GM23338 (cell line): ENCODE data around the gene RLF. TPM values are rescaled to one million over a fixed set of nuclear protein-coding genes. Genes with fewer than 3 reads are reported as not detected.

Experiments
- ATAC-seq: fragments of 200-7000 bp; cut with Tn5 transposase; 3 replicates; pipeline ENCODE4 v1.9.1; 2020
- DNase-seq: peaks from one replicate; pipeline ENCODE4 v3.0.0-alpha.2; 2015; ENCODE audit warnings: low spot score
- H2AFZ ChIP-seq: fragments of 200-600 bp; sonication (generic); 2 replicates; pipeline ENCODE4 v1.8.0; 2016; ENCODE audit warnings: antibody characterized with exemption, mild to moderate bottlenecking, moderate library complexity
- H3F3A ChIP-seq: fragments of 200-600 bp; sonication (generic); replicated peaks from 2 replicates; pipeline ENCODE4 v1.8.0; 2017; ENCODE audit warnings: antibody characterized with exemption, mixed run types, low read depth
- H3K27ac ChIP-seq: fragments of 200-600 bp; sonication (generic); 2 replicates; pipeline ENCODE4 v1.6.1; 2016; ENCODE audit warnings: low read depth
- H3K27me3 ChIP-seq: fragments of 200-600 bp; sonication (generic); 2 replicates; pipeline ENCODE4 v1.8.0; 2016; ENCODE audit warnings: mild to moderate bottlenecking, mixed run types, moderate library complexity; ENCODE audit not compliant: insufficient read depth
- H3K36me3 ChIP-seq: fragments of 200-600 bp; sonication (generic); 2 replicates; pipeline ENCODE4 v1.8.0; 2016; ENCODE audit warnings: mild to moderate bottlenecking; ENCODE audit not compliant: insufficient read depth
- H3K4me1 ChIP-seq: fragments of 200-600 bp; sonication (generic); 2 replicates; pipeline ENCODE4 v1.8.0; 2016; ENCODE audit warnings: mild to moderate bottlenecking, moderate library complexity; ENCODE audit not compliant: insufficient read depth
- H3K4me2 ChIP-seq: fragments of 200-600 bp; sonication (generic); 2 replicates; pipeline ENCODE4 v1.7.1; 2017; ENCODE audit warnings: mixed run types
- H3K4me3 ChIP-seq: fragments of 200-600 bp; sonication (generic); 2 replicates; pipeline ENCODE4 v1.6.1; 2016; ENCODE audit warnings: mixed run types
- H3K79me2 ChIP-seq: fragments of 200-600 bp; sonication (generic); replicated peaks from 2 replicates; pipeline ENCODE4 v1.8.0; 2017; ENCODE audit warnings: mild to moderate bottlenecking; ENCODE audit not compliant: insufficient read depth
- H3K9me2 ChIP-seq: fragments of 200-600 bp; sonication (generic); 2 replicates; pipeline ENCODE4 v1.8.0; 2017; ENCODE audit not compliant: insufficient read depth
- H4K20me1 ChIP-seq: fragments of 200-600 bp; sonication (generic); replicated peaks from 2 replicates; pipeline ENCODE4 v1.8.0; 2017; ENCODE audit warnings: mild to moderate bottlenecking; ENCODE audit not compliant: insufficient read depth
- H3K27ac Mint-ChIP-seq: 2 replicates; pipeline ENCODE4 v1.8.0; 2020; ENCODE audit warnings: inconsistent platforms, mild to moderate bottlenecking, moderate library complexity, mixed read lengths
- H3K27me3 Mint-ChIP-seq: 3 replicates; pipeline ENCODE4 v1.8.0; 2022; ENCODE audit warnings: low read depth, mild to moderate bottlenecking, moderate library complexity, mixed read lengths, inconsistent platforms; ENCODE audit not compliant: insufficient read depth, poor library complexity
- H3K36me3 Mint-ChIP-seq: 3 replicates; pipeline ENCODE4 v1.8.0; 2021; ENCODE audit warnings: low read depth, mild to moderate bottlenecking, inconsistent platforms, moderate library complexity, mixed read lengths
- H3K4me1 Mint-ChIP-seq: 3 replicates; pipeline ENCODE4 v1.8.0; 2020; ENCODE audit warnings: mild to moderate bottlenecking, inconsistent platforms, mixed read lengths
- H3K4me3 Mint-ChIP-seq: 3 replicates; pipeline ENCODE4 v1.8.0; 2021; ENCODE audit warnings: moderate library complexity, mild to moderate bottlenecking, inconsistent platforms, mixed read lengths
- H3K9me3 Mint-ChIP-seq: 3 replicates; pipeline ENCODE4 v1.8.0; 2020; ENCODE audit warnings: moderate library complexity, mild to moderate bottlenecking, inconsistent platforms, mixed read lengths
- CREB1 ChIP-seq: fragments of 250-450 bp; sonication (Bioruptor Pico); IDR thresholded peaks from 2 replicates; pipeline ENCODE4 v1.5.0; 2020; ENCODE audit warnings: low read depth, mild to moderate bottlenecking, moderate library complexity
- CTCF ChIP-seq, 2 experiments: fragments of 200-600 bp in 1 of 2; sonication (generic) in 1 of 2; conservative IDR thresholded peaks; 2 replicates each; pipeline versions ENCODE4 v1.5.1 to v1.6.1; 2016 to 2017; ENCODE audit warnings: antibody characterized with exemption in 2 of 2, low read depth in 2 of 2, mild to moderate bottlenecking in 2 of 2, moderate library complexity in 1 of 2
- ETS1 ChIP-seq: IDR thresholded peaks from 2 replicates; pipeline ENCODE4 v1.6.1; 2016; ENCODE audit warnings: antibody characterized with exemption
- EZH2 ChIP-seq: fragments of 200-600 bp; sonication (generic); IDR thresholded peaks from one replicate; pipeline ENCODE4 v1.8.0; 2017; ENCODE audit warnings: antibody characterized with exemption, mild to moderate bottlenecking, low read depth; ENCODE audit not compliant: unreplicated experiment
- JUNB ChIP-seq: IDR thresholded peaks from one replicate; pipeline ENCODE4 v1.6.1; 2016; ENCODE audit warnings: antibody characterized with exemption; ENCODE audit not compliant: unreplicated experiment
- NANOG ChIP-seq: IDR thresholded peaks from 2 replicates; pipeline ENCODE4 v1.6.1; 2016; ENCODE audit warnings: antibody characterized with exemption, borderline replicate concordance
- POLR2AphosphoS5 ChIP-seq: IDR thresholded peaks from 2 replicates; pipeline ENCODE4 v1.6.1; 2016; ENCODE audit warnings: antibody characterized with exemption, low read depth
- REST ChIP-seq: IDR thresholded peaks from one replicate; pipeline ENCODE4 v1.6.1; 2018; ENCODE audit warnings: antibody characterized with exemption; ENCODE audit not compliant: unreplicated experiment
- STAT1 ChIP-seq: IDR thresholded peaks from one replicate; pipeline ENCODE4 v1.6.1; 2016; ENCODE audit warnings: antibody characterized with exemption; ENCODE audit not compliant: unreplicated experiment
- ZNF114 ChIP-seq: fragments of 250-450 bp; sonication (Bioruptor Pico); IDR thresholded peaks from 2 replicates; pipeline ENCODE4 v1.5.0; 2020; ENCODE audit warnings: mild to moderate bottlenecking, moderate library complexity
- ZNF331 ChIP-seq: fragments of 250-450 bp; sonication (Bioruptor Pico); IDR thresholded peaks from 2 replicates; pipeline ENCODE4 v1.5.0; 2020; ENCODE audit warnings: low read depth, mild to moderate bottlenecking, moderate library complexity
- polyA plus RNA-seq: library from polyadenylated mRNA; unstranded; fragments of >200 nt; fragmentation: Nextera tagmentation; extraction: Ambion mirVana; gene quantifications from 2 replicates; pipeline ENCODE4 v1.2.1, GENCODE V29; 2016
- total RNA-seq: library from RNA; depleted of rRNA; stranded (reverse); fragments of >200 nt; shearing (Covaris generic); gene quantifications from 2 replicates; pipeline ENCODE4 v1.2.3, GENCODE V29; 2014

Gene RLF
- total and polyA plus RNA-seq, 2 experiments from 2014 or later = 6.6 to 21.1 TPM

- no peak for TF ChIP-seq ETS1
- TF ChIP-seq CREB1 (CRISPR knock-in tag) = no peak
- no peak for TF ChIP-seq REST
- no peak for TF ChIP-seq POLR2AphosphoS5
- no peak for TF ChIP-seq NANOG
- no peak for TF ChIP-seq ZNF331
- TF ChIP-seq JUNB = no peak
- TF ChIP-seq CTCF (conservative IDR thresholded peaks at IDR 0.05; ENCODE audit: low read depth in 2 of 2) = no peak
- TF ChIP-seq EZH2 = no peak
Measured at GRCh38 chr1:40270152-40270834, 109.1 kb downstream of the RLF start (continued).

GRCh38 chr1:40272653-40273213, 111.5 kb downstream of the RLF start:
- H3K27ac Mint-ChIP-seq = no peak overlapping the region
- H3K27me3 Mint-ChIP-seq = peaks cover 6% of the 10 kb centered on the region
- peaks cover 56% of the 10 kb centered on the region for H3K36me3 Mint-ChIP-seq
- no peak for TF ChIP-seq ETS1
- TF ChIP-seq REST = no peak
- TF ChIP-seq ZNF114 (CRISPR knock-in tag) = no peak
- TF ChIP-seq STAT1 = no peak

More at GRCh38 chr1:40272653-40273213, 111.5 kb downstream of the RLF start:
- H3K4me2 ChIP-seq = no peak overlapping the region
- H3K27me3 ChIP-seq = no peaks in the 10 kb centered on the region
- peaks cover 16% of the 10 kb centered on the region for H4K20me1 ChIP-seq
- H3K4me1 Mint-ChIP-seq = peaks cover 5% of the 10 kb centered on the region; the same call in 2 of the 3 replicates
- H3K4me3 ChIP-seq = no peak overlapping the region
- no peaks in the 10 kb centered on the region; the same call in 1 of the 2 replicates for H3F3A ChIP-seq
- H3K79me2 ChIP-seq = 0 out of 2 replicates have a peak, but pooled peaks cover 6% of the 10 kb centered on the region
- H3K9me3 Mint-ChIP-seq = no peaks in the 10 kb centered on the region
- H3K9me2 ChIP-seq = no peaks in the 10 kb centered on the region
- no peaks in the 10 kb centered on the region for H3K4me1 ChIP-seq
- H3K27ac ChIP-seq = no peak overlapping the region
- H3K36me3 ChIP-seq = peaks cover 31% of the 10 kb centered on the region; the same call in 1 of the 2 replicates
- no peak overlapping the region for H3K4me3 Mint-ChIP-seq
- ATAC-seq = no peak
- DNase-seq = no peak
- H2AFZ ChIP-seq = no peak overlapping the region
